H9 (cell line): Measurements from ENCODE around the gene FNIP2. TPM values are rescaled to one million over a fixed set of nuclear protein-coding genes. Genes with fewer than 3 reads are reported as not detected.

Experiments used
- DNase-seq: peaks from one replicate; pipeline ENCODE4 v3.0.0-alpha.2; 2017
- H2AFZ ChIP-seq: one replicate; pipeline ENCODE4 v1.6.1; 2013; ENCODE audit warnings: mild to moderate bottlenecking, low read length, control low read depth, moderate library complexity
- H2AK5ac ChIP-seq: 2 replicates; pipeline ENCODE4 v1.6.1; 2013; ENCODE audit warnings: low read length, control low read depth, mixed read lengths; ENCODE audit not compliant: insufficient read length
- H2BK120ac ChIP-seq: one replicate; pipeline ENCODE4 v1.6.1; 2013; ENCODE audit warnings: low read depth, mild to moderate bottlenecking, low read length, control low read depth, inconsistent platforms; ENCODE audit not compliant: poor library complexity, severe bottlenecking
- H2BK12ac ChIP-seq: 2 replicates; pipeline ENCODE4 v1.6.1; 2013; ENCODE audit warnings: low read length, control low read depth, mixed read lengths, low read depth; ENCODE audit not compliant: insufficient read length
- H2BK15ac ChIP-seq: 2 replicates; pipeline ENCODE4 v1.6.1; 2013; ENCODE audit warnings: low read depth, low read length, control low read depth
- H2BK20ac ChIP-seq: one replicate; pipeline ENCODE4 v1.6.1; 2013; ENCODE audit warnings: low read depth, mild to moderate bottlenecking, low read length, control low read depth, inconsistent platforms; ENCODE audit not compliant: poor library complexity, severe bottlenecking
- H2BK5ac ChIP-seq: 2 replicates; pipeline ENCODE4 v1.6.1; 2013; ENCODE audit warnings: low read length, control low read depth, mixed read lengths; ENCODE audit not compliant: insufficient read length
- H3K14ac ChIP-seq: 2 replicates; pipeline ENCODE4 v1.6.1; 2013; ENCODE audit warnings: low read length, control low read depth; ENCODE audit not compliant: insufficient read depth
- H3K18ac ChIP-seq: 2 replicates; pipeline ENCODE4 v1.6.1; 2013; ENCODE audit warnings: low read depth, mild to moderate bottlenecking, mixed read lengths, low read length, control low read depth; ENCODE audit not compliant: insufficient read length
- H3K23ac ChIP-seq: 2 replicates; pipeline ENCODE4 v1.6.1; 2013; ENCODE audit warnings: low read length, control low read depth, mixed read lengths, low read depth; ENCODE audit not compliant: insufficient read length
- H3K23me2 ChIP-seq: 2 replicates; pipeline ENCODE4 v1.6.1; 2013; ENCODE audit warnings: low read depth, mild to moderate bottlenecking, mixed read lengths, low read length, control low read depth; ENCODE audit not compliant: insufficient read length, poor library complexity, severe bottlenecking
- H3K27ac ChIP-seq: 2 replicates; pipeline ENCODE4 v1.5.1; 2013; ENCODE audit warnings: low read length, control low read depth, mixed read lengths, low read depth; ENCODE audit not compliant: insufficient read length
- H3K27me3 ChIP-seq: 2 replicates; pipeline ENCODE4 v1.6.1; 2013; ENCODE audit warnings: low read length, control low read depth, inconsistent platforms; ENCODE audit not compliant: insufficient read depth
- H3K4ac ChIP-seq: 2 replicates; pipeline ENCODE4 v1.6.1; 2013; ENCODE audit warnings: low read depth, mild to moderate bottlenecking, control low read depth, inconsistent platforms, low read length, moderate library complexity
- H3K4me1 ChIP-seq: 2 replicates; pipeline ENCODE4 v1.6.1; 2013; ENCODE audit warnings: low read length, control low read depth, inconsistent platforms; ENCODE audit not compliant: insufficient read depth
- H3K4me2 ChIP-seq: 2 replicates; pipeline ENCODE4 v1.6.1; 2013; ENCODE audit warnings: low read length, control low read depth, mixed read lengths; ENCODE audit not compliant: insufficient read length, insufficient read depth
- H3K56ac ChIP-seq: 2 replicates; pipeline ENCODE4 v1.6.1; 2013; ENCODE audit warnings: low read depth, mild to moderate bottlenecking, mixed read lengths, low read length, control low read depth; ENCODE audit not compliant: insufficient read length
- H3K79me1 ChIP-seq: 2 replicates; pipeline ENCODE4 v1.6.1; 2013; ENCODE audit warnings: low read depth, mild to moderate bottlenecking, moderate library complexity, low read length, control low read depth, inconsistent platforms; ENCODE audit not compliant: insufficient read depth, poor library complexity, severe bottlenecking
- H3K79me2 ChIP-seq: 2 replicates; pipeline ENCODE4 v1.6.1; 2013; ENCODE audit warnings: low read length, control low read depth, inconsistent platforms; ENCODE audit not compliant: insufficient read depth
- H3K9ac ChIP-seq: 2 replicates; pipeline ENCODE4 v1.6.1; 2013; ENCODE audit warnings: low read length, control low read depth, mixed read lengths; ENCODE audit not compliant: insufficient read length; ENCODE audit errors: extremely low read depth
- H3K9me3 ChIP-seq: one replicate; pipeline ENCODE4 v1.6.1; 2013; ENCODE audit warnings: low read depth, low read length, inconsistent platforms; ENCODE audit not compliant: control insufficient read depth
- H3T11ph ChIP-seq: one replicate; pipeline ENCODE4 v1.6.1; 2013; ENCODE audit warnings: mild to moderate bottlenecking, low read length, control low read depth, inconsistent platforms
- H4K20me1 ChIP-seq: one replicate; pipeline ENCODE4 v1.6.1; 2013; ENCODE audit not compliant: control insufficient read depth, insufficient read length, insufficient read depth
- H4K5ac ChIP-seq: 2 replicates; pipeline ENCODE4 v1.6.1; 2013; ENCODE audit warnings: low read depth, mild to moderate bottlenecking, mixed read lengths, low read length, control low read depth; ENCODE audit not compliant: insufficient read length
- H4K8ac ChIP-seq: replicated peaks from 2 replicates; pipeline ENCODE4 v1.6.1; 2013; ENCODE audit warnings: low read length, control low read depth, mixed read lengths, low read depth; ENCODE audit not compliant: insufficient read length
- H4K91ac ChIP-seq: 2 replicates; pipeline ENCODE4 v1.6.1; 2013; ENCODE audit warnings: low read depth, mild to moderate bottlenecking, moderate library complexity, mixed read lengths, low read length, control low read depth; ENCODE audit not compliant: insufficient read length
- H3K27ac Mint-ChIP-seq, 3 experiments: 2 replicates in 2 of 3; 3 replicates in 1 of 3; pipeline ENCODE4 v1.8.0; 2020 to 2021; ENCODE audit warnings: mixed read lengths in 3 of 3, mild to moderate bottlenecking in 1 of 3, moderate library complexity in 1 of 3
- H3K27me3 Mint-ChIP-seq: 2 replicates; pipeline ENCODE4 v1.8.0; 2021; ENCODE audit warnings: low read depth, mild to moderate bottlenecking, moderate library complexity, mixed read lengths
- H3K36me3 Mint-ChIP-seq, 3 experiments: 2 replicates in 2 of 3; 3 replicates in 1 of 3; pipeline ENCODE4 v1.8.0; 2020 to 2021; ENCODE audit warnings: low read depth in 3 of 3, mixed read lengths in 3 of 3; ENCODE audit not compliant: insufficient read depth in 1 of 3
- H3K4me1 Mint-ChIP-seq, 2 experiments: 2 replicates each; pipeline ENCODE4 v1.8.0; 2020; ENCODE audit warnings: mixed read lengths in 2 of 2
- H3K4me3 Mint-ChIP-seq, 2 experiments: 2 replicates in 1 of 2; 3 replicates in 1 of 2; pipeline ENCODE4 v1.8.0; 2020 to 2021; ENCODE audit warnings: mild to moderate bottlenecking in 2 of 2, mixed read lengths in 2 of 2, moderate library complexity in 1 of 2
- H3K9me3 Mint-ChIP-seq, 2 experiments: 2 replicates in 1 of 2; 3 replicates in 1 of 2; pipeline ENCODE4 v1.8.0; 2020; ENCODE audit warnings: mild to moderate bottlenecking in 2 of 2, mixed read lengths in 2 of 2, moderate library complexity in 1 of 2
- CTCF ChIP-seq: fragments of 200-600 bp; sonication (generic); conservative IDR thresholded peaks from 3 replicates; pipeline ENCODE4 v1.8.0; 2021; ENCODE audit warnings: antibody characterized with exemption, mild to moderate bottlenecking
- WGBS: extraction: QIAGEN DNeasy Blood & Tissue Kit; methylation state at CpG from one replicate; pipeline ENCODE4 v1.1.7; 2013; ENCODE audit warnings: missing lambda C conversion rate, low lambda C conversion rate, mixed read lengths; ENCODE audit not compliant: insufficient read length; ENCODE audit errors: extremely low coverage; 5-methylcytosine and 5-hydroxymethylcytosine counted together
- total RNA-seq: library from RNA; stranded (reverse); gene quantifications from 2 replicates; pipeline ENCODE4 v1.2.1, GENCODE V29; 2021

The FNIP2 gene
- total RNA-seq, 1 experiment from 2014 or later: 9.6 TPM

GRCh38 chr4:158835226-158836001 lies 66.6 kb downstream of the FNIP2 start:
- Histone ChIP-seq H2AFZ (no peak overlapping the region), H3K79me1 (no peaks in the 10 kb centered on the region), H3K18ac (no peak overlapping the region), H2BK15ac (no peak overlapping the region), H3K14ac (no peak overlapping the region), H3K9ac (no peak overlapping the region), H3K27ac (no peak overlapping the region), H3K9me3 (no peaks in the 10 kb centered on the region), H2BK20ac (no peak overlapping the region), H4K8ac (no peak overlapping the region), H2BK12ac (no peak overlapping the region), H3T11ph (no peak overlapping the region), H3K4me1 (peaks cover 3% of the 10 kb centered on the region; the same call in 1 of the 2 replicates), H3K23ac (no peak overlapping the region), H2BK5ac (no peak overlapping the region), H3K23me2 (no peaks in the 10 kb centered on the region), H2BK120ac (no peak overlapping the region), H2AK5ac (no peak overlapping the region), H3K56ac (no peak overlapping the region), H3K4ac (no peak overlapping the region), H3K27me3 (no peaks in the 10 kb centered on the region), H4K91ac (no peak overlapping the region), H3K79me2 (no peaks in the 10 kb centered on the region), H4K20me1 (no peaks in the 10 kb centered on the region), H4K5ac (no peak overlapping the region), H3K4me2 (no peak overlapping the region)
- no CpG with 5 or more reads among the region's 2 CpGs for WGBS
- no peak for TF ChIP-seq CTCF
- no peak overlapping the region; a peak in 1 of 5 replicates for H3K4me3 Mint-ChIP-seq
- peaks cover 15 to 24% of the 10 kb centered on the region in 2 experiments for H3K4me1 Mint-ChIP-seq
- H3K36me3 Mint-ChIP-seq: peaks cover 3 to 18% (median 9%) of the 10 kb centered on the region in 3 experiments; a peak in 6 of 7 replicates
- H3K27ac Mint-ChIP-seq: peak overlapping the region in 2 of 3 experiments; percentile 2 to 22; a peak in 3 of 7 replicates
- H3K9me3 Mint-ChIP-seq: no peaks in the 10 kb centered on the region
- H3K27me3 Mint-ChIP-seq: no peaks in the 10 kb centered on the region
- no peak for DNase-seq
